KOPT-K1 (cell line): ENCODE results near the gene KCNK4.

ENCODE experiments used
- H3K27ac ChIP-seq: fragments of 200-600 bp; sonication (generic); 2 replicates; pipeline ENCODE4 v1.5.1; 2016; ENCODE audit warnings: antibody characterized with exemption, mild to moderate bottlenecking, low read depth, low read length; ENCODE audit not compliant: poor library complexity, severe bottlenecking
- H3K36me3 ChIP-seq: fragments of 200-600 bp; sonication (generic); 2 replicates; pipeline ENCODE4 v1.5.1; 2017; ENCODE audit warnings: antibody characterized with exemption, mild to moderate bottlenecking, low read length, moderate library complexity; ENCODE audit not compliant: insufficient read depth
- H3K9me3 ChIP-seq: fragments of 200-600 bp; sonication (generic); 2 replicates; pipeline ENCODE4 v1.5.1; 2017; ENCODE audit warnings: antibody characterized with exemption, low read length, mild to moderate bottlenecking; ENCODE audit not compliant: insufficient read depth, poor library complexity, severe bottlenecking

Gene KCNK4

DNA sequence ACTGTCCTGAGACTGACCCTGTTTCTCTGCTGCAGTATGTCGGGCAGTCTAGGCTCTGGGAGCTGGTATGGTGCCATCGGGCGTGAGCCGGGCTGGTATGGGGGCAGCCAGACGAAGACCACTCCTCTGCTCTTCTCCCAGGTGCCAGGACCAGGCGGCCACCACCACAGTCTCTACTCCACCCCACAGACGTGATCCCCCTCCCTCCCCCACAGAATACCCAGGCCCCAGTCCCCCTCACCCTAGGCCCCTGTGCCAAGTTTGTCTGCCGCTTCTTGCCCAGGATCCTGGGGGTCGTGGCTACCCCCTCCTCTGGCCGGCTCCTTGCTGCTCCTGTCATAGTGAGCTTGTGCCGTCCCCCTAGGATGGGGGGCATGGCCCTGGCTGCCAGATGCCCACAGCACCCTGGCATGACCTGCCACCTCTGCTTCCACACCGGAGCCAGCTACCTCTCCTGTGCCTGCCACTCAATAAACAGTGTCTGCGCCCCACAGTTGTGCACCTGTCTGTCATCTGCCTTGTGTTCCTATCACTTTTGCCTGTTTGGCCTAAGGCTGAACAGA, 2.0 kb upstream of the KCNK4 start:
- no peaks in the 10 kb centered on the region for H3K36me3 ChIP-seq
- no peaks in the 10 kb centered on the region for H3K9me3 ChIP-seq
- no peak overlapping the region for H3K27ac ChIP-seq

DNA sequence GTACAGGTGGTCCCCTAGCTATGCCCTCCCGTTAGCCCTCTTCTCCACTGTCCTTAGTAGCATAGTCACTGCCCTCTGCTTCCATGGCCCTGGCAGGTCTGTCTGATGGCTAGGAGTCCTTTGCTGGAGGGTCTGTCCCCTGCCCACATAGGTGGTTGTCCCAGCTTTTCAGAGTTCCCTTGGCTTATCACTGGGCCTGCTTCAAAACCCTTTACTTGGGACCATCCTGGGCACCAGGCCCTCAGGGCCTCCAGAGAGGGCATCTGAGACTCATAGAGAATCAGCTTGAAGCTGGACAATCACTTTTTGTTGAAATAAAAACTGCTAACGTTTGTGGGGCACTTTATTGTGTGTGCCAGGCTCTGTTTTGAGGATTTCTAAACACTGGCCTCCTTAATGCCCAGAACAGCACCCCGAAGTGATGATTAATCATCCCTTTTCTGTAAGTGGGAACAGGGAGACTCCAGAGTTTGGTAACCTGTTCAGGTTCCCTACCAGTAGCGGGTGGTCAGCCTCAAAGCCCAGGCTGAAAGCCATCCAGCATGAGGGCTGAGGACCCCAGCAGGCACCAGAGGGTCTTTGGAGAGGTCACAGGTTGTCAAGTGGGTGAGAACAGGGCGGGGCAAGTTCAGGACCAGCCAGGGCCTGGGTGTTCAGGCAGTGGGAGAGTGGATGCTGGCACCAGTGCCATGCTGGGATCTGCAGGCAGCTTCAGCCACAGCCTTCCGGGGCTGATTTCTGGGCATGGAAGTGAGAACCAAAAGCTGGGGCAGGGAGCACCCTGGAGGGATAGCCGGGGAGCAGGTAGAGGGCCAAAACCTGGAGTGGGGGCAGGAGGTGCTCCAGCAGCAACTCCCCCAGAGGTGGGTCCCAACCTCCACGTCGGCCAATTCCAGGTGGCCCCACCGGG, 495 bp upstream of the KCNK4 start:
- Histone ChIP-seq H3K27ac (no peak overlapping the region), H3K9me3 (no peaks in the 10 kb centered on the region), H3K36me3 (no peaks in the 10 kb centered on the region)

DNA sequence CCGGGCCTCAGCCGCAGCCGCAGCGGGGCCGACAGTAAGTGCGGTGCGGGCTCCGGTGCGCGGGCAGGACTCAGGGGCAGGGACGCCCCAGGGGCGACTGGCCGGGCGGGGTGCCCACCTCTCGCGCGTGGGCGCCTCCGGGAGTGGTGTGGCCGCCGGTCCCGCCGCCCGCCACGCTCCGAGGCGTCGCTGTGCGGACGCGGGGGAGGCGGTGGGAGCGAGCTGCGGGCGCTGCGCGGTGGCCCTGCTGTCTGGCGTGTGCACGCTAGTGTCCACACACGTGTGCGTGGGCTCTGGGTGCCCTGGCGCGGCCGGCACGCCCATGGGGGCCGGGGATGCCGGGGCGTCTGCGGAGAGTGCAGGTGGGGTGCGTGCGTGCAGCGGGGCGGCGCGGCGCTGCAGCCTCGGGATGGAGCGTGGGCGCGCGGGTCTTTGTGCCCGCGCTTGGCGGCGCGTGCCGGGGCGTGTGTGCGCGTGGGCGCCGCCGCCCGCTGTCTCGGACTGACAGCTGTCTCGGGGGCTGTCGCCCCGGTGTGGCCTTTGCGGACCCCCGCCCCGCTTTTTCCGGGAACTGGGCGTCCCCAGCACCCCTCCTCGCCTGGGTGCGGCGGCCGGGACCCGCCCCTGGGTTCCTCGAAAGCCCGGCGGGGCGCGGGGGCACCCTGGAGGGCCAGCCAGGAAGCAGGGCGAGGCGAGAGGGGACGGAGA, 804 bp downstream of the KCNK4 start:
- no peaks in the 10 kb centered on the region for H3K9me3 ChIP-seq
- H3K27ac ChIP-seq, result no peak overlapping the region

DNA sequence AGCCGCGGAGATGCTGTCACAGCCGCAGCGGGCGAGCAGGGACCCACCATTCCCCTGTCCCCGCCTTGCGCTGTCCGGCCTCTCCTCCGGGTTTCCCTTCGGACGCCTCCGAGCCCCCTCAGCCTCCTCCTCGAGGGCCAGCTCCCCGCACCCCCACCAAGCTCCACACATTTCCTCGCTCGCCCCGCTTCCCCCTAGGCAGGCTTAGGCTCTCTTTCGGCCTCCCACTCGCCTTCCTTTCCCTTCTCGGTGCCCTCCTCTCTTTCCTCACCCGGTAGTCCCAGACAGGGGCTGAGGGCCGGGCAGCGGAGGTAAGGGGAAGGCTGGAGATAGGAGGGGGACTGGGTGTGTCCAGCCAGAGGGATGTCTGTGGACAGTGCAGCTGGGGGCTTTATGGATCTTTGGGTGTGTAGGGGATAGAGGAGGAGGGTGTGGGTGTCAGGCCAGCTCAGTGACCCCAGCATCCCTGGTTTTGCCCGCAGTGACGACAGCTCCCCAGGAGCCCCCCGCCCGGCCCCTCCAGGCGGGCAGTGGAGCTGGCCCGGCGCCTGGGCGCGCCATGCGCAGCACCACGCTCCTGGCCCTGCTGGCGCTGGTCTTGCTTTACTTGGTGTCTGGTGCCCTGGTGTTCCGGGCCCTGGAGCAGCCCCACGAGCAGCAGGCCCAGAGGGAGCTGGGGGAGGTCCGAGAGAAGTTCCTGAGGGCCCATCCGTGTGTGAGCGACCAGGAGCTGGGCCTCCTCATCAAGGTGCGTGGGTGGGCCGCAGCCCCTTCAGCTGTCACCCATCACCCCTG, 1.6 kb downstream of the KCNK4 start:
- H3K36me3 ChIP-seq, result no peaks in the 10 kb centered on the region
- no peaks in the 10 kb centered on the region for H3K9me3 ChIP-seq
- H3K27ac ChIP-seq, result no peak overlapping the region

More for the DNA sequence above, 804 bp downstream of the KCNK4 start:
- H3K36me3 ChIP-seq, result no peaks in the 10 kb centered on the region

DNA sequence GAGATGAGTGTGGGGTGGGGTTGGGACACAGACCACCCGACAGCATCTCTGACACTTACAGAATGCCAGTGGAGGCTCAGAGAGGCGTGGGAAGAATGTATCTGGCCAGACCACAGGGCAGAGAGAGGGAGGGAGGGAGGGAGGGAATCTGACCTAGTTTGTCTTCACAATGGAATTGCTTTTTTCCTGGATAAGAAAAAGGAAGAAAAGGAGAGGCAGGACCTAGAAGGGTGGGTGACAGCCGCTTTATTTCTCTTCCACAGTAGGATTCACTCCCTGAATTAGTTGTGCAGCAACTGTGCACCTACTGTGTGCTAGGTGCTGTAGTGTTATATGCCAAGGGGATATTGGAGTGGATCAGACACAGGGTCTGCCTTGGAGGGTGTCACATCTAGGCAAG, 3.7 kb downstream of the KCNK4 start:
- H3K9me3 ChIP-seq, result no peaks in the 10 kb centered on the region
- no peaks in the 10 kb centered on the region for H3K36me3 ChIP-seq
- no peak overlapping the region for H3K27ac ChIP-seq

DNA sequence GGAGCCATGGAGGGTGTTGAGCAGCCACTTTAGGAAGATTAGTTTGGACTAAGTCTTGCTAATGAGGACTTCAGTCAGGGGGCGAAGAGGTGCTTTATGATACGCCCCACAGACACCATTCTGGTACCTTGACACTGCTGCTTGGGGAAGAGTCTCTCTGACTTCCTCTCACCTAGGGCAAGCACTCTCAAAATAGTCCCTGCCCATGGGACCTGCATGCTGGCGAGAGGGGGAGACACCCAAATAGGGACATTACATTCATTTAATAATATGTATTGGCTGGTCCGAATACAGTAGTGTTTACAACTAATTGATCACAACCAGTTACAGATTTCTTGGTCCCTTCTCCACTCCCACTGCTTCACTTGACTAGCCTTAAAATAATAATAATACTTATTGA, 4.7 kb downstream of the KCNK4 start:
- H3K36me3 ChIP-seq, result no peaks in the 10 kb centered on the region
- no peaks in the 10 kb centered on the region for H3K9me3 ChIP-seq
- no peak overlapping the region for H3K27ac ChIP-seq

DNA sequence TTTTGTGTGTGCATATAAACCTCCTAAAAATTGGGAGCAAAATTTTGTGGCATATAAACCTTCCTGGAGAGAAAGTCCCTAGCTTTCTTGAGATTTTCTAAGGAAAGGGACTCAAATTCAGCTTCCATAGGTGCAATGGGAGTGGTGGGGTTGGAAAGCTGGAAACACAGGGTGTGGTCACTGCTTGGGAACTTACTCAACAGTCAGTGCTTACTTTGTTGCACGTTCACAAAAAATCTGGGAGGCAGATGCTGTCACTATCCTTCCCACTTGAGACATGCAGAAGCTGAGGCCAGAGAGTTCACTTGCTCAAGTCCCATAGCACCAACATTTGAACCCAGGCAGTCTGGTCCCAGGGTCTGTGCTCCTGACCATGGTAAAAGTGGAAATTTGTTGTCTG, 5.1 kb downstream of the KCNK4 start:
- Histone ChIP-seq H3K27ac (no peak overlapping the region), H3K9me3 (no peaks in the 10 kb centered on the region), H3K36me3 (no peaks in the 10 kb centered on the region)

DNA sequence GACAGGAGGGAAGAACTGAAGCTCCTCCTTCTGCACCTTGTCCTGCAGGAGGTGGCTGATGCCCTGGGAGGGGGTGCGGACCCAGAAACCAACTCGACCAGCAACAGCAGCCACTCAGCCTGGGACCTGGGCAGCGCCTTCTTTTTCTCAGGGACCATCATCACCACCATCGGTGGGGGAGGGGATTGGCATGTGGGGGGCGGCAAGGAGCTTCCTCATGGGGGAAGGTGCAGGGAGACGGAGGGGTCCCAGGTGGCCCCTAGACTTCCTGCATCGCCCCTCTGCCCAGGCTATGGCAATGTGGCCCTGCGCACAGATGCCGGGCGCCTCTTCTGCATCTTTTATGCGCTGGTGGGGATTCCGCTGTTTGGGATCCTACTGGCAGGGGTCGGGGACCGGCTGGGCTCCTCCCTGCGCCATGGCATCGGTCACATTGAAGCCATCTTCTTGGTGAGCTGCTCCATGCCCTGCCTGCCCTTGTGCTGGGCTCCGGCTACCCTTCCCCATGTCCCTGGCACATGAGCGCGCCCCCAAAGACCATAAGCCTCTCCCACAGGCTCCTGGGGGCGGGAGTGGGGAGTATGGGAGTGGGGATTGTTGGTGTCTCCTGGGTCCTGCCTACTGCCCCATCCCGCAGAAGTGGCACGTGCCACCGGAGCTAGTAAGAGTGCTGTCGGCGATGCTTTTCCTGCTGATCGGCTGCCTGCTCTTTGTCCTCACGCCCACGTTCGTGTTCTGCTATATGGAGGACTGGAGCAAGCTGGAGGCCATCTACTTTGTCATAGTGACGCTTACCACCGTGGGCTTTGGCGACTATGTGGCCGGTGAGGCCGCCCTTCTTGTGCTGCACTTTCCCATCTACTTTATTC, 6.0 kb downstream of the KCNK4 start:
- H3K9me3 ChIP-seq, result no peaks in the 10 kb centered on the region

DNA sequence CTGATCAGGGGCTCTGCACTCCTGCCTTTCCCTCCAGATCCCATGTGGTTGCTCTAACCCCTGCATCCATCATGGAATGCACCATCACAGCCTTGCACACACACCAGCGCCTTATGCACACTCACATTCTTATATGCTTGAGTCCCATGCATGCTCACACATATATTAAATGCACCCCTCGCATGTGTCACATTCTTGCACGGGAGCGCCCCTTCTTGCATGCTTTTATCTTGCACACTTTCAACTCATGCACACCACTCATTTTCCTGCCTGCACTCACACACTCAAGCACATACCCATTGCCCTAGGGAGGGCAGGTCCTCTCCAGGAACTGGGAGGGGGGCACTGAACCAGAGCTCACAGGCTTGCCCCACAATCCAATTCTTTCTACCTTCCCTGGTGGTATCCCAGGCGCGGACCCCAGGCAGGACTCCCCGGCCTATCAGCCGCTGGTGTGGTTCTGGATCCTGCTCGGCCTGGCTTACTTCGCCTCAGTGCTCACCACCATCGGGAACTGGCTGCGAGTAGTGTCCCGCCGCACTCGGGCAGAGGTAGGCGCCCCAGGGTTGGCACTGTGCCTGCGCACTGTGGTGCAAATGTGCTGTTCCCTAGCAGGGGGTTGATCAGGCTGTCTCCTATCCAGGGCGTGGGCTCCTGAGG, 6.7 kb downstream of the KCNK4 start:
- no peaks in the 10 kb centered on the region for H3K9me3 ChIP-seq
- no peak overlapping the region for H3K27ac ChIP-seq
- H3K36me3 ChIP-seq, result no peaks in the 10 kb centered on the region

More for the DNA sequence above, 6.0 kb downstream of the KCNK4 start:
- H3K27ac ChIP-seq, result no peak overlapping the region
- H3K36me3 ChIP-seq, result no peaks in the 10 kb centered on the region

DNA sequence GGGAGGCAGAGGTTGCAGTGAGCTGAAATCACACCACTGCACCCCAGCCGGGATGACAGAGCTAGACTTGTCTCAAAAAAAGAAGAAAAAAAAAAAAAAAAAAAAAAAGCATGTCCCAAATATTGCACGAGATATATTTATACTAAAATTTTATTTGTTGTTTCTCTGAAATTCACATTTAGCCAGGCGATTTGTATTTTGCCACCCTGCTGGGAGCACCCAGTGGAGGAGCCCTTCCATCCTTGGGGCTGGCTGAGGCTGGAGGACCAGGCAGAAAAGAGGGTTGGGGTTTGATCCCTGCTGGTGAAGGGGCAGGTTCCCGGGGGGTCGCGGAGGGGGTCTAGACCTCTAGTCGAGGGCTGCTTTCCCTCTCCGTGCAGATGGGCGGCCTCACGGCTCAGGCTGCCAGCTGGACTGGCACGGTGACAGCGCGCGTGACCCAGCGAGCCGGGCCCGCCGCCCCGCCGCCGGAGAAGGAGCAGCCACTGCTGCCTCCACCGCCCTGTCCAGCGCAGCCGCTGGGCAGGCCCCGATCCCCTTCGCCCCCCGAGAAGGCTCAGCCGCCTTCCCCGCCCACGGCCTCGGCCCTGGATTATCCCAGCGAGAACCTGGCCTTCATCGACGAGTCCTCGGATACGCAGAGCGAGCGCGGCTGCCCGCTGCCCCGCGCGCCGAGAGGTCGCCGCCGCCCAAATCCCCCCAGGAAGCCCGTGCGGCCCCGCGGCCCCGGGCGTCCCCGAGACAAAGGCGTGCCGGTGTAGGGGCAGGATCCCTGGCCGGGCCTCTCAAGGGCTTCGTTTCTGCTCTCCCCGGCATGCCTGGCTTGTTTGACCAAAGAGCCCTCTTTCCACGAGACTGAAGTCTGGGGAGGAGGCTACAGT, 8.1 kb downstream of the KCNK4 start:
- H3K9me3 ChIP-seq, result no peaks in the 10 kb centered on the region
- no peaks in the 10 kb centered on the region for H3K36me3 ChIP-seq
- no peak overlapping the region for H3K27ac ChIP-seq

DNA sequence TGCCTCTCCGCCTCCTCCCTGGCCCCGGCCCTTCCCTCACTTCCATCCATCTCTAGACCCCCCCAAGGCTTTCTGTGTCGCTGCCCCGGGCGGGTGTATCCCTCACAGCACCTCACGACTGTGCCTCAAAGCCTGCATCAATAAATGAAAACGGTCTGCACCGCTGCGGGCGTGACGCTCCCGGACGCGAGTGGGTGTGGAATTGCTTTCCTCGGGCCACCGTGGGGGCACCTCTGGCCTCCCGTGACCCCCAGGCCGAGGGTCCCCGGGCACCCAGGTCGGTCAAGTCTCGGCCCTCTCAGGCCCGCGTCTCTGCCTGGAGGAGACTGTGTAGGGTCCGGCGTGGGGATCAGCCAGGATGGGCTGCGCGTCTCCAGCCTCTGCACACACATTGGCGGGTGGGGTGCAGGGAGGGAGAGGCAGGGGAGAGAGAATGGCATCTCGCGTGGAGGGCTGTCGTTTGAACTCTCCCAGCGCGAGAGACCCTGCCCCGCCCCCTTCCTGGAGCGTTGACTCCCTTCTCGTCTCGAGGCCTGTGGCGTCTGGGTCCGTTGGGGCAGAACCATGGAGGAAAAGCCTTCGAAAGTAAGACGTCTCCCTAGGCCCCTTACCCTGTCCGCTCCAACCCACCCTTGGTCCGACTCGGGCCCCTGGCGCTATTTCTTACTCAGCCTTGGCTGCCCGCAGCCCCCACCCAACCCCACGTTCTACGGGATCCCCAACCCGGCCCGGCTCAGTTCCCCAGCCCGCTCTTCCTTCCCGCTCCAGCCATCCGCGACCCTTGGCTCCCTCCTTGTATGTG, 8.9 kb downstream of the KCNK4 start, which contains the start of gene CATSPERZ:
Gene CATSPERZ (plus strand): TSS at position 512 of the 802 bp plus-strand sequence. CDS start 53 bp downstream, at position 565.
- H3K36me3 ChIP-seq, result no peaks in the 10 kb centered on the region
- H3K9me3 ChIP-seq, result no peaks in the 10 kb centered on the region
- H3K27ac ChIP-seq, result no peak within 1 kb of the TSS
